GM18499 (cell line): Measurements from ENCODE around the gene DNAJC11.

Experiments used
- ATAC-seq: cut with Tn5 transposase; IDR thresholded peaks from one replicate; pipeline ENCODE4 v1.9.1; 2021; ENCODE audit warnings: moderate number of reproducible peaks; ENCODE audit not compliant: insufficient read depth, unreplicated experiment

DNAJC11 gene

DNA sequence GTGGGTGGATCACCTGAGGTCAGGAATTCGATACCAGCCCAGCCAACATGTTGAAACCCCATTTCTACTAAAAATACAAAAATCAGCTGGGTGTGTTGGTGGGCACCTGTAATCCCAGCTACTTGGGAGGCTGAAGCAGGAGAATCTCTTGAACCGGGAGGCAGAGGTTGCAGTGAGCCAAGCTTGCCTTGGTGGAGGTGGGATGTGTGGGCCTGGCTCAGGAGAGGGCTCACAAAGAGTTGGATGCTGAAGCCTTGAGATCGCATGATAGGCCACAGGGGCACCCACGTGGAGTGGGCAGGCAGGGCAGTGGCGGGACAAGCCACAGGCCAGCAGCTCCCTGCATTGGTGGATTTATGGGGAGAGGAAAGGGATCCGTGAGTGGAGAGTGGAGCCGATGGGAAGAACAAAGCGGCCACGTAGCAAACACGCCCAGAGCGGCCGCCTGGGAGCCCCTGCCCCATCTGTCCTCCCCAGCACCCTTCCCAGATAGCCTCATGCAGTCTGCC is 72.6 kb downstream of the DNAJC11 start:
- no peak for ATAC-seq

DNA sequence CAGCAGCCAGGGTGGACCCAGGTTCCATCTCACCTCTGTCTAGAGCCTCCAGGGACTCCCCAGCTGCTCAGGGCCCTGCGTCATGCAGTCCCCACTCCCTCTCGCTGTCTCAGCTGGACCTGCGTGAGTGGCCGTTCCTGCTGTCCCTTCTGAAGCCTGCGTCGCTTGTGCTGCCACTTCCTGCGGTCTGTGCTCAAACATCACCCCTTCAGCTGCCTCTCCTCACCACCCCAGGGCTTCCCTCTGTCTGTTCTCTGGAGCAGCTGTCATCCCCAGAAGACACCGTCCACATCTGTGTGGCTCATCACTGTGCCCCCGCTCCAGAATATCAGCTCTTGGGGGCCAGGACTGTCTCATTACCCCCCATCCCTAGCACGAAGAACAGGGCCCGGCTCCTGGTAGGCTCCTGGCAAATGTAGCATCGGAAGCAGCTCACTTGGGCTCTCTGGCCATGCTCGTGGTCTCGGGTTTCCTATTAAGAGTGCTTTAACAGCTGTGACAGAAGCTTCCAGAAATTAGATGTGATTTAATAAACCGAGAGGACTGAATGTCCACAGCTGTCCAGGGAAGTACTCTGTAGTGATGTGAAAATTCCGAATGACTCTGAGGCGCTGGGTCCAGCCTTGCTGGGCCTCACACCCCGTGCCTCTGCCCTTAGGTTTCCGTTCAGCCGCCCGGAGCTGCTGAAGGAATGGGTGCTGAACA is 73.6 kb downstream of the DNAJC11 start:
- no peak for ATAC-seq

DNA sequence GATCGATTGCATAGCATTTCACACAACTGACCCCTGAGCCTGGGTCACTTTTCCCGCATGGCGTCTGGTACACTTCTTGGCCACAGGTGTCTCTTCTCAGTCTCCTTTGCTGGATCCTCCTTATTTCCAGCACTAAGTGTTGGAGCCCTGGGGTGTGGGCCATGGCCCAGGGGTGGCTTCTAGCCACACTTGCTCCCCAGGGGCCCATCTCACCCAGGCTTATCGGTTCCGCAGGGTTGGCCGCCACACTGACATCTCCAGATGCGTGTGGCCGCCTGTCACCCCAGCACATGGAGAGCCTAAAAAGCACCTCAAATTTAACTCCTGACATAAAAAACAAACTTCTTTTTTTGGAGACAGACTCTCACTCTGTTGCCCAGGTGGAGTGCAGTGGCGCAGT is 74.6 kb downstream of the DNAJC11 start:
- no peak for ATAC-seq

DNA sequence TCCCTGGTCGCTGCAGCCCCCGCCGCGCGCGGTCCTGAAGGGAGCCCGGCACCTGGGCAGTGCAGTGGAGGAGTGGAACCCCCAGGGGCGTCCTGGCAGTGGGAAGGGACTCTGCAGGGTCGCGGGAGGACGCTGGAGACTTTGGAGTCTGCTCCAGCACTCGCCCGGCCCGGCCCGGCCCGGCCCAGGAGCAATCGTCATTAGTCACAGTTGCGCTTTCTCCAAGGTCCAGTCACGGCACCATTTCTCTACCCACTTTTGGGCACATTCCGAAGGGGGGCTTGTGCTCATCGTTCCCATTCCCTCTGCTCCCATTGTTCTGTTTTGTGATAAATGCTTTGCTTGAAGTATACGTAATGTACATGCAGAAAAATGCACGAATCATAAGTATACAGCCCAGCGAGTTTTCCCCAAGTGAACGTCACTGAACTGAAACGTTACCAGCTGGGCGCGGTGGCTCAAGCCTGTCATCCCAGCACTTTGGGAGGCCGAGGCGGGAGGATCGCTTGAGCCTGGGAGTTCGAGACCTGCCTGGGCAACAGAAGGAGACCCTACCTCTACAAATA is 75.9 kb downstream of the DNAJC11 start:
- ATAC-seq = no peak

DNA sequence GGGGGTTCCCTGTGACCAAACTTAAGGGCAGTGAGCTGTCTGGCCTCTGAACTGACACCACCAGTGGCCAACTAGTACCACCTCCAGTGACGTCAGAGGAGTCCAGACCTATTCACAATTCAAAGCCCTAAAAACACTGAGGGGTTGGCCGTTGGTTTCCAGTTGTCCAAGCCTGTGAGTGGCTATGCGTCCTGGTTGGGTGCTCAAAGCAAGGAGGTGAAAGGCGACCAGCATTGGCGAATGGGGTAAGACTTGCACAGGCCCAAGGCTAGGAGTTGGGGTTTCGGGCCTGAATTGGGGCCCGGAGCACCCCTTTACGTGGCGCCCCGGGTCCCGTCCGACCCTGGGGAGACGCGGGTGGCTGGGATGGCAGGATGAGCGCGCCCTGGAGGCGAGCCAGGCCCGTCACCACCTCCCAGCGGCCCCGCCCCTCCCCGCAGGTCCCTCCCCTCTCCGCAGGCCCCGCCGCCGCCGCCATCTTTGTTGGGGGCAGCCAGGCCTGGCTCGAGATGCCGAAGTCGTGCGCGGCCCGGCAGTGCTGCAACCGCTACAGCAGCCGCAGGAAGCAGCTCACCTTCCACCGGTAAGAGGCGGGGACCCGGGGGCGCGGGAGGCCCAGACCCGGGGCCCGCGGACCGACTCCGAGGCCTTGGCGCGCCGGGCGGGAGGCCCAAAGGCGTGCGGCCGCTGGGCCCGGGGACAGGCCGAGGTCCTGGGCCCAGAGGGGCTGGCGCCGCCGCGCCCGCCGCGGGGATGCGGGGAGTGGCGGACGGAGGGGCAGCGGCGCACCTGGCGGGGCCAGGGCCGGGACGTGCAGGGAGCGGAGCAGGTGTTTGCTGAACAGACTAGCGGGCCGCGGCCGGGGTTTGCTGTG is 76.7 kb downstream of the DNAJC11 start, which contains the start of gene THAP3:
Gene THAP3, plus strand, starts transcription at position 159 of the 874 bp plus-strand sequence. Its CDS starts 351 bp downstream, at position 510.
- ATAC-seq = no peak

DNA sequence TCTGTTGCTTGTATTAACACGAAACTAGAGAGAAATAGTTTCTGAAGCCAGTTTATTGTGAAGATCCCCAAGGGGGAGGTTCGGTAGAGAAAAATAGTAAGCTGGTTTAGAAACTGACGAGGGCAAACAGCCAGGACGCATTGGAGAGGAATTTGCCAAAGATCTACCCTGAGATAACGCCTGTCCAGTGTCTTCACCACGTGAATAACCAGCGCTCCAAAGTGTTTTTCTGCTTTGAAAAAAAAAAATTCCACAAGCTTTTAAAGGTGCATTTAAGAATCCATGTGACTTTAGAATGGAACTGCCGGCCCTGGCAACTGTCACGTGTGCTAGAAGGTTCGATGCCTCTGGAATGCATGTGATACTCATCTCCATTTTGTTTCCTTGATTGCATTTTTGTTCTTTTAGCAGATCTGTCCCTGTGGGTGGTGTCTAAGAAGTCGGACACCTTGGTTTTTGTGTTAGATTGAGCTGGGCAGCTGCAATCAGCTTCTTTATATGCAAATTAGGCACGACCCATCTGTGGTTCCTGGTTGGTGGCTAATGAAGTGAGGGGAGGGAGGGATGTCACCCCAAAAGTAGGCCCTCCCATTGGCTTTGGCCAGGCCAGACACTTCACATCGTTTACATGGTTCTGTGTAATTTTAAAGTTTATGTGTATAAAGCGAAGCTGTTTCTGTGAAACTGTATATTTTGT is 78.2 kb downstream of the DNAJC11 start:
- no peak for ATAC-seq

DNA sequence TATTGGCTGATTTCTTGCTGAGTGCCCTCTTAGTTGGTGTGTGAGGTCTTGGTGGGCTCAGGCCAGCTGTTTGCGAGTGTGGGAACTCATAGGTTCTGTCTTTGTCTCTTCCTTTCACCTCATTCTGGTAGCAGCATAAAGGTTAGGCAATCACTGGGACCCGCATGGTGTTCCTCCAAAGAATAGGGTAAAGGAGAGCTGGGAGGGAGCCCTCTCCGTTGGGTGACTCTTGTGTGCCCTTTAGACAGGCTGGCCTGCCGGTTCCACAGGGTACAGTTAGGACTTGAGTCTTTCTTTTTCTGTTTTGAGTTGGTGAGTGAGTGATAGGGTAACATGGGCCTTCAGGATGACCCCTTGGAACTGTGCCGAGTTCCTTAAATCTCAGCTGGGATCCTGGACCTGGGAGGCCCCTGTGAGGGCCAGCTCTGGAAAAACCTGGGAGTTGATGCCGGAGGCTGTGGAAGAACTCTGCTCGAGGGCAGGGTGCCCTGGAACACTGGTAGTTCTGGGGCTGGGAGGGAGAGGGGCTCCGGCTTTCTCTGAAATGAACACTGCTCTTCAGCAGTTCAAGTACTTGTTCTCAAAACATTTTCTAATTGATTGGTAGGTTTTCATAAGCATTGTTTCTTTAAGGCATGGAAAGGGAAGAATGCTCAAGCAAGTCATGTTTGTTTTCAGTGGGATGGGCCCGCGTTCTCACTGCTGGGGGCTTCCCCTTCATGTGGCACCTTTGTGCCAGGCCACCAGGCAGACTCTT is 79.0 kb downstream of the DNAJC11 start:
- no peak for ATAC-seq

DNA sequence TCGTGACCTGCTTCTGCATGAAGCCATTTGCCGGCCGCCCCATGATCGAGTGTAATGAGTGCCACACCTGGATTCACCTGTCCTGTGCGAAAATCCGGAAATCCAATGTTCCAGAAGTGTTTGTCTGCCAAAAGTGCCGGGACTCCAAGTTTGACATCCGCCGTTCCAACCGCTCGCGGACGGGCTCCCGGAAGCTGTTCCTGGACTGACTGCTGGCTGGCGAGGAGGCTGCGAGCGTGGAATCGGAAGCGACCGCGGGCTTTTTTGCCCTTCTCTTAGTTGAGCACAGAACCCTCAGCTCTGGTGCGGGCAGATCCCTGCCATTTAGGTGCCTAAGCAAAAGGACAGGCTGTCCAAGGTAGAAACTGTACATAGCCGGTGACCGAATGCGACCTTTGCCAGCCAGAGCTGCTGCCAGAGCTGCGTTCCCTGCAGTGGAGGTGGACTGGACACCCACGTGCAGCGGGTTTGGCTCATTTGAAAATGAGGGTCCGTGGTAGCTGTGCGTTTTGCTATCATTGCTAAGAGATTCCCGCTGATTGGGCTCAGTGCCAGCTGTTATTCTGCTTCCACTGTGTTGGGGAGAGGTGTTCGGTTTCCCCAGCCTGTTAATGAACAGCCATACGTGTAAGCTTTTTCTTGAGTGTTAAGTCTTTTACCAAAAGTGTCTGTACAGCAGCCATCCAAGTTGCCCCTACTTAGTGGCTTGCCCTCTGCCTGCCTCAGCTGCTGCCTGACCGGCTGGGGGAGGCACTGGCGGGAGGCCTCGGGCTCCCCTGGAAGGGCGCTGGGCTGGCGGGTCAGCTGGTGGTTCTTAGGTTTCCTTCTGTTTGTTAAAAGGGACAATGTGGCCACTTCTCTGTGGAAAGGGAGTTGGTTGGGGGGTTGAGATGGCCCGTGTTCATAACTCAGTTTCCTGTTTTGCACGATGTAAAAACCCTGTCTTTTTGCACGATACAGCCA is 79.9 kb downstream of the DNAJC11 start:
- ATAC-seq = no peak

DNA sequence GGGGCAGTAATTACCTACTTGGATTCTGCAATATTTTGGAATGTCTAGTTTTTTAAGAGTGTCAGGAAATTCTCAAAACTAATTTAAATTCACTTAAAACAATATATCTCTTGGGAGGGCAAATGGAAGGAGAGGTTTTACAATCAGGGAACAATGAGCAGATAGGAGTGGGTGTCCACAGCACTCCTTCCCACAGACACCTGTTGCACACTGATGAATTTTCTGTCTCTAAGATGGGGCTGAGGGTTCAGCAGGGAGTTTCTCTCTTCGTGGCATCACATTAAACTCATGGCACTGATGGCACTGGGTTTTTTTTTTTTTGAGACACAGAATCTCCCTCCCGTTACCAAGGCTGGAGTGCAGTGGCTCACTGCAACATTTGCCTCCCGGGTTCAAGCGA is 82.6 kb downstream of the DNAJC11 start:
- ATAC-seq = no peak

DNA sequence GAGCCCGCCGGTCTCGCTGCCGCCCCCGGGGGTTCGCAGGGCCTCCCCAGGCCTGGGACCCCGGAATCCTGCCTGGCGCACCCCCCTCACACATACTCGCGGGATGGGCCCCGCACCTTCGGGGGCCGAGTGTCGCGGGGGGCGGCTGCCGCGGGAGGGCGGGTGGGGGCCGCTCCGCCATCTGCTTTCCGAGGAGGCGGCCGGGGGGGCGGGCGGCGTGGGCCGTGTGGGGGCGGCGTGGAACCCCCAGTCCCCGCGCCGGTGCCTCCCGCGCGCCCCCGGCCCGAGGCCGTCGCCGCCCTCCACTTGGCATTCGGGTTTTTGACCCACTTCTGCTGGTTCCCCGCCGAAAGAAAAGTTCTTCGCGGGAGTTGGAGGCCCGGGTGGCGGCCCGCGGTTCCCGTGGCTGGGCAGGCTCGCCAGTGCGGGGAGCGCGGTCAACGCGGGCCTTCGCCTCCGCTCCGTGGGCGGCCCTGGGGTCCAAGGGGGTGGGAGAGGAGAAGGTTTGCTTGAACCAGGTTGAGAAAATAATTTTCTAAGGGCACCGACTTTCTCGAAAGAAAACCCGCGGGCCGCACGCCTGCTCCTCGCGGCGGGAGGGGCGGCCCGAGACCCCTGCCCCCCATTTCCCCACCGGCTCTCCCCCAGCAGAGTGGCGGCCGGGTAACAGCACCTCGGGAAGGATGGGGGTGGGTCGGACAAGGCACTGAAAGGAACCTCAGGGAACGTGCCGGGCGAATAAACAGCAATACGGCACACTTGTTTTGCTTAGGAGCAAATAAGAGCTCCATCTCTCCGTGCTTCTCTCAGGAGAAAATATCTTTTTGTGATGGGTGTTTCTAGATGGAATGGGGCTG is 86.5 kb downstream of the DNAJC11 start:
- ATAC-seq = no peak

DNA sequence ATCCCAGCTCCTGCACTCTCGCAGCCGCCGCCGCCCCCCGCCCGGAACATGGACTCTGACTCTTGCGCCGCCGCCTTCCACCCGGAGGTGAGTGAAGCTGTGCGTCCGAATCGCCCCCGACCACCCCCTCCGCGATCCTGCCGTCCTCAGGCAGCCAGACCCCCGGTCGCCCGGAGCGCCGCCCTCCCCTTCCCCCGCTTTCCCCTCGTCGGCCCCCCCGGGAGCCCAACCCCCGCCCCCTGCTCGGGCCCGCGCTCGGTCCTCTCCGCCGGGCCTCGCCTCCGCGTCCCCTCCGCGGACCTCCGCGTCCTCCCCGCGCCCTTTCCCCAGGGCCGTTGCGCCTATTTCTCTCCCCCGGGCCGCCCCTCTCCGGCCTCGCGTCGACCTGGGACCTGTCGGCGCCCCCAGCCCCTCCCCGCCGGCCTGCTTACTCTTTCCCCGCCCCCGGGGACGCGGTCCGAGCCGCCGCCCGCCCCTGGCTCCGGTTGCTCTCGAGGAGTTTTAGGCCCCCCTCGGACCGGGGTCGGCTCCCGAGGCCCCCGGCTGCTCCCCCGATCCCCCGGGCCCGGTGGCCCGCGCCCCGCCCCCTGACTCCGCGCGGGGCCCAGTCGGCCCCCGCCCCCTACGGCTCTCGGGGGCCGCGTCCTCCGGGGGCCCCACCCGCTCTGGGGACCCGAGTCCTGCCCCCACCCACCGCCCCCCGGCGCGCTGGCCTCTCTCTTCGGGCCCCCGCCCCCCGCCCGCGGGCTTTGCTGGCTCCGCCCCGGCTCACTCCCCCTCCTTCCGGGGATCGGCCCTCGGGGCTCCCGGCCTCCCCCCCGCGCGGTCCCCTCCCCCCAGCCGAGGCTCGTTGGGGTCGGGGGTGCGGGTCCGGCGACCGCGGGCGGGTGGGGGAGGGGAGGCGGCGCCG is 87.3 kb downstream of the DNAJC11 start:
- no peak for ATAC-seq

DNA sequence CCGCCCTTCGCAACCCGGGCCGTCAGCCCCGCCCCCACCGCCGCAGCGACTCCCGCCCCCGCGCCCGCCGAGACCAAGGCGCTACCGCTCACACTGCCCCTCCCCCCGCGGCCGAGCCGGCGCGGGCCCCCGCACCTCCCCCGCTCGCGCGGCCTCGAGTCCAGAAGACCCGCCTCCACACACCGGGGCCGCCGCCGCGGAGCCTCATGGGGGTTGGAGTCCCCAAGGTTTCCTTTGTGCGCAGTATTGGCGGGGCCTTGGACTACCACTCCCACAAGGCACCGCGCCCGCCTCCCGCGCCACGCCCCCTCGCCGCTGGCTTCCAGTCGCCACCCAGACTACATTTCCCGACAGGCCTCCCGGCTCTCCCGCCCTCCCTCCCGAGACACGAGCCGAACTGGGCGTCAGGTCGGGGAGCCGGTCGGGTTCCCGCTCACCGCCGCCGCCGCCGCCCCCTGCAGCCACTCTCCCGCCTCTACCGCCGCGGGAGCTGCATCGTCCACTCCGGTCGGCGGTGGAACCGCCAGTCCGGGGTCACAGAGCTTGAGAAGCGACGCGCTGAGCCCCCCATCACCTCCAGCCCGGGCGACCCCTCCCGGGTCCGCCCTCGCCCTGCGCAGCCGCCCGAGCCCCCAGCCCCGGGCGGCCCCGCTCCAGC is 88.1 kb downstream of the DNAJC11 start, which contains the start of gene PHF13:
Gene PHF13, plus strand, starts transcription at position 371 of the 658 bp plus-strand sequence. CDS start 336 bp downstream, outside the sequence.
- peak; percentile 79 for ATAC-seq

DNA sequence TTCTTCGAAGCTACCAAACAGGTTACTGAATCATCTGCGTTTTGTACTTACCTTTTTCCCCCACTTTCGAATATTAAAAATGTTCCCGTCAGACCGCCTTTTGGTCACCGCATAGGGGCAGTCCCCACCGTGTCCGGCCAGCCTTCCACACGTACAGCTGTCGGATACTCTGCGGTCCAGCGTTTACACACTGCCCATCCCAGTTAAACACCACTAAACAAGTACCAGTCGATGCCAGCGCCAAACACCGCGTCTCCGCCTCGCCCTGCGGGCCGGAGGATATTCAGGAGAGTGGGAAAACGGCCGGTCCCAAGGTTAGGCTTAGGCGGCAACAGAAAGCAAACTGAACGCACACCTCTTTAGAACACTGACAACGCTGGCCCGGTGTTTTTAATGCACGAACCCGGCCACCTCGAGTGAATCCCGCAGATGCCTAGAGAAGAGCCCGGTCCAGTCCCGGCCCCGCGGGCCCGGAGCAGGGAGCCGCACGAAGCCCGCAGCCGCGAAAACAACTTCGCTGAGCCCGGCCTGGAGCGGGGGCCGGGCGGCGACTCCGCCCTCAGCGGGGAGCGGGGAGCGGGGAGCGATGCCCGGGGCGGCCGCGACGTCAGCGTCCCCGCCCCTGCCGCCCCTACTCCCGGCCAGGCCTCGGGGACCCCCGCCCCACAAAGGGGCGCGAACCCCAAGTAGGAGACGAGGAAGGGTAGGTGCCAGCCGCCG is 88.8 kb downstream of the DNAJC11 start:
- peak; percentile 17 for ATAC-seq

DNA sequence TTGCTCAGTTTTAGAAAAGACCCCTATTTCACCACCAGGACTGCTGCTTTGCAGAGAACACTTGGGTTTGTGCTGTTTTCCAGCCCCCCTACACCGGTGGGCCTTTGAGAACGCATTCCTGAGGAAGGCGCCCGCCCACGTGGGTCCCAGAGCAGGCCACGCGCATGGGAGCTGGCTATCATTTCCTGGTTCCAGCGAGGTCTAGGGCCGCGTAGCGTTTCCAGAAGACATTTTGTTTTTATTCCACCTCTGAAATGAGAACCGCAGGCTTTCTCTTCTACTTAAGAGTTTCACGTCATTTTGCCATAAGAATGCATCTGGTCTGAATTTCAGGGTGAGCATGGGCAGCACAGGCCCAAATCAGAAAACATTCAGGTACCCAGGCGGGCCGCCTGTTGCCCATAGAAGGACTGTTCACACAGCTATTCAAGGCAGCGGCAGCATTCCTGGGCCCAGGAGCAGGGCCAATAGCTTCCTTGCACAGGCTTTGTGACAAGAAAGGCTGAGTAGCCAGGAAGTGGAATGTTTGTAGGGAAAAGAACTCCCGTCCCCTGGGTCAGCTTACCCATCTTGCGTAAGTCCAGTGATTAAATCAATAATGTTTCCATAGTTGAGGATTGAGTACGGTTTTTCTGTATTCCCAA is 97.6 kb downstream of the DNAJC11 start:
- ATAC-seq = no peak
